Neural cell (in vitro differentiated cells): Measurements from ENCODE around the gene CRAMP1. TPM values are rescaled to one million over a fixed set of nuclear protein-coding genes. Genes with fewer than 3 reads are reported as not detected.

Experiments
- H2AFZ ChIP-seq: fragments of 200-600, 300-800 bp; sonication (generic), shearing (Covaris generic); 2 replicates; pipeline ENCODE4 v1.6.0; 2014; ENCODE audit warnings: low read depth, mild to moderate bottlenecking, antibody characterized with exemption, low read length, moderate library complexity
- H3F3A ChIP-seq: fragments of 200-600 bp; shearing (Covaris generic); 2 replicates; pipeline ENCODE4 v1.6.1; 2016; ENCODE audit warnings: mild to moderate bottlenecking, moderate library complexity, mixed read lengths, antibody characterized with exemption, low read length; ENCODE audit not compliant: insufficient read depth, poor library complexity, severe bottlenecking
- H3K27ac ChIP-seq: fragments of 200-600, 300-800 bp; sonication (generic), shearing (Covaris generic); 2 replicates; pipeline ENCODE4 v1.5.1; 2014; ENCODE audit warnings: mild to moderate bottlenecking, low read length, moderate library complexity
- H3K27me3 ChIP-seq: fragments of 300-800, 200-600 bp; sonication (generic), shearing (Covaris generic); 2 replicates; pipeline ENCODE4 v1.6.0; 2014; ENCODE audit warnings: mild to moderate bottlenecking, low read depth, low read length, moderate library complexity; ENCODE audit not compliant: insufficient read depth
- H3K36me3 ChIP-seq: fragments of 300-800, 200-600 bp; sonication (generic), shearing (Covaris generic); 2 replicates; pipeline ENCODE4 v1.5.1; 2014; ENCODE audit warnings: mild to moderate bottlenecking, antibody characterized with exemption, low read length, moderate library complexity; ENCODE audit not compliant: insufficient read depth
- H3K4me2 ChIP-seq: fragments of 300-800, 200-600 bp; sonication (generic), shearing (Covaris generic); 2 replicates; pipeline ENCODE4 v1.6.0; 2014; ENCODE audit warnings: mild to moderate bottlenecking, low read length
- H3K4me3 ChIP-seq: fragments of 300-800, 200-600 bp; sonication (generic), shearing (Covaris generic); 2 replicates; pipeline ENCODE4 v1.5.1; 2014; ENCODE audit warnings: mild to moderate bottlenecking, low read length, moderate library complexity
- H3K79me2 ChIP-seq: fragments of 200-600 bp; shearing (Covaris generic); replicated peaks from 2 replicates; pipeline ENCODE4 v1.6.0; 2014; ENCODE audit warnings: mild to moderate bottlenecking, low read length, moderate library complexity; ENCODE audit not compliant: insufficient read depth
- H3K9ac ChIP-seq: fragments of 300-800, 200-600 bp; sonication (generic), shearing (Covaris generic); 2 replicates; pipeline ENCODE4 v1.6.1; 2016; ENCODE audit warnings: mild to moderate bottlenecking, low read length, mixed read lengths
- H3K9me2 ChIP-seq: fragments of 200-600 bp; shearing (Covaris generic); 2 replicates; pipeline ENCODE4 v1.6.1; 2016; ENCODE audit warnings: mild to moderate bottlenecking, low read length, mixed read lengths; ENCODE audit not compliant: insufficient read depth
- H3K9me3 ChIP-seq: fragments of 200-600, 300-800 bp; sonication (generic), shearing (Covaris generic); 2 replicates; pipeline ENCODE4 v1.6.1; 2016; ENCODE audit warnings: mild to moderate bottlenecking, mixed run types, low read length, moderate library complexity, mixed read lengths
- H4K20me1 ChIP-seq: fragments of 200-600 bp; shearing (Covaris generic); 2 replicates; pipeline ENCODE4 v1.6.1; 2016; ENCODE audit warnings: mild to moderate bottlenecking, mixed run types; ENCODE audit not compliant: insufficient read depth
- CTCF ChIP-seq: fragments of 450-650 bp; IDR thresholded peaks from 2 replicates; pipeline ENCODE4 v1.5.1; 2014; ENCODE audit warnings: antibody characterized with exemption, mild to moderate bottlenecking, moderate library complexity; ENCODE audit not compliant: poor library complexity, severe bottlenecking
- EP300 ChIP-seq: fragments of 450-650 bp; conservative IDR thresholded peaks from 2 replicates; pipeline ENCODE4 v1.6.1; 2014; ENCODE audit warnings: antibody characterized with exemption, mild to moderate bottlenecking, moderate library complexity; ENCODE audit not compliant: poor library complexity, severe bottlenecking
- EZH2 ChIP-seq: fragments of 200-600, 300-800 bp; shearing (Covaris generic), sonication (generic); IDR thresholded peaks from 2 replicates; pipeline ENCODE4 v1.6.1; 2014; ENCODE audit warnings: antibody characterized with exemption, low read length, borderline replicate concordance, mild to moderate bottlenecking; ENCODE audit not compliant: insufficient read depth, poor library complexity, severe bottlenecking
- MXI1 ChIP-seq: fragments of 450-650 bp; conservative IDR thresholded peaks from 2 replicates; pipeline ENCODE4 v1.6.1; 2014; ENCODE audit warnings: antibody characterized with exemption, mild to moderate bottlenecking; ENCODE audit not compliant: poor library complexity, severe bottlenecking
- POLR2AphosphoS5 ChIP-seq: IDR thresholded peaks from 2 replicates; pipeline ENCODE4 v1.6.1; 2012
- RAD21 ChIP-seq: fragments of 450-650 bp; conservative IDR thresholded peaks from 2 replicates; pipeline ENCODE4 v1.6.1; 2014; ENCODE audit warnings: antibody characterized with exemption, mild to moderate bottlenecking, moderate library complexity
- REST ChIP-seq: IDR thresholded peaks from 2 replicates; pipeline ENCODE4 v1.6.1; 2012; ENCODE audit warnings: borderline replicate concordance
- SMC3 ChIP-seq: fragments of 450-650 bp; conservative IDR thresholded peaks from 2 replicates; pipeline ENCODE4 v1.6.1; 2014; ENCODE audit warnings: antibody characterized with exemption, mild to moderate bottlenecking, moderate library complexity; ENCODE audit not compliant: poor library complexity
- TAF1 ChIP-seq: IDR thresholded peaks from 2 replicates; pipeline ENCODE4 v1.6.1; 2012; ENCODE audit warnings: low read depth
- polyA plus RNA-seq: library from polyadenylated mRNA; depleted of rRNA; stranded (reverse); fragments of >200 nt; gene quantifications from 2 replicates; pipeline ENCODE4 v1.2.3, GENCODE V29; 2014

The CRAMP1 gene
- polyA plus RNA-seq, 1 donor from 2014 or later = 11.1 TPM

- Histone ChIP-seq H3F3A (no peaks in the 10 kb centered on the region), H3K9ac (no peak overlapping the region), H3K9me2 (no peaks in the 10 kb centered on the region), H3K9me3 (no peaks in the 10 kb centered on the region), H3K4me3 (no peak overlapping the region), H2AFZ (no peak overlapping the region), H3K27ac (no peak overlapping the region), H3K27me3 (no peaks in the 10 kb centered on the region), H4K20me1 (no peaks in the 10 kb centered on the region), H3K4me2 (no peak overlapping the region), H3K36me3 (no peaks in the 10 kb centered on the region), H3K79me2 (no peaks in the 10 kb centered on the region)
- TF ChIP-seq TAF1 (no peak), POLR2AphosphoS5 (no peak), SMC3 (no peak), REST (no peak), EZH2 (no peak), EP300 (no peak)
Observed at GRCh38 chr16:1668612-1669319, 56.6 kb downstream of the CRAMP1 start.

- H3K36me3 ChIP-seq = no peaks in the 10 kb centered on the region
- TF ChIP-seq EZH2 (no peak), SMC3 (no peak), TAF1 (no peak), RAD21 (no peak), POLR2AphosphoS5 (no peak), MXI1 (no peak), EP300 (no peak), CTCF (no peak), REST (no peak)
Observed at GRCh38 chr16:1669698-1670097, 57.5 kb downstream of the CRAMP1 start.

More at GRCh38 chr16:1669698-1670097, 57.5 kb downstream of the CRAMP1 start:
- Histone ChIP-seq H3F3A (no peaks in the 10 kb centered on the region), H3K9me2 (no peaks in the 10 kb centered on the region), H3K9ac (no peak overlapping the region), H2AFZ (no peak overlapping the region), H3K79me2 (no peaks in the 10 kb centered on the region), H3K9me3 (no peaks in the 10 kb centered on the region), H4K20me1 (no peaks in the 10 kb centered on the region), H3K4me3 (no peak overlapping the region), H3K27ac (no peak overlapping the region), H3K4me2 (no peak overlapping the region), H3K27me3 (no peaks in the 10 kb centered on the region)
